ENCODE measurements around the gene GID4. TPM values are rescaled to one million over a fixed set of nuclear protein-coding genes. Genes with fewer than 3 reads are reported as not detected.

GID4 gene
- total RNA-seq, 2 experiments from 2014 or later: 8.6 to 8.8 TPM

DNA sequence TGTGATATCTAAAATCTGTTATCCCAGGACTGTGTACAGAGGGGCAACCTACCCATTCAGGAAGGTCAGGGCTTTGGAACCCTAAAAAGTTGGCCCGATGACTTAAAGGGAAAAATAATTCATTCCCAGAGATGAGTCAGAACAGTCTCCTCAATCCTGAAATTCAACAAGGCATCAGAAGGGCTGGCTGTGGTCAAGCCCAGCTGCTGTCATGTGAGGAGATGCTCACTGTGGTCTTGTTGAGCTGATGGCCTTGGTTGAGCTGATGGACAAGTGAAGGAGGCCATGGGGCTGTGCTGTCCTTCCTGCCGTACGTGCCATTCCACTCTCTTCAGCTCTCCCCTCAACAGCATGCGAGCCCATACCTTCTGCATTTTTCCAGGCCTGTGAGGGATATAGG lies 27.7 kb downstream of the GID4 start:
- H3K36me3 Mint-ChIP-seq (ENCODE audit: low read depth): peaks cover 9% of the 10 kb centered on the region
- H3K27ac Mint-ChIP-seq: no peak overlapping the region
- peaks cover 10% of the 10 kb centered on the region for H3K27me3 Mint-ChIP-seq
- POLR2A ChIA-PET: no interaction called here
- H3K4me3 Mint-ChIP-seq: no peak overlapping the region
- DNase-seq: no peak
- CTCF ChIA-PET: no interaction called here
- H3K9me3 Mint-ChIP-seq: no peaks in the 10 kb centered on the region
- peaks cover 10% of the 10 kb centered on the region for H3K4me1 Mint-ChIP-seq

GRCh38 chr17:18069101-18069500 lies 29.9 kb downstream of the GID4 start:
- Mint-ChIP-seq H3K27me3 (peaks cover 13% of the 10 kb centered on the region), H3K9me3 (no peaks in the 10 kb centered on the region), H3K27ac (no peak overlapping the region), H3K36me3 (ENCODE audit: low read depth) (peaks cover 9% of the 10 kb centered on the region), H3K4me1 (peaks cover 10% of the 10 kb centered on the region), H3K4me3 (no peak overlapping the region)
- DNase-seq: no peak
- ChIA-PET POLR2A (no interaction called here), CTCF (no interaction called here)

- peaks cover 20% of the 10 kb centered on the region for H3K27me3 Mint-ChIP-seq
- H3K36me3 Mint-ChIP-seq (ENCODE audit: low read depth): no peaks in the 10 kb centered on the region
- ChIA-PET POLR2A (no interaction called here), CTCF (interaction anchor here (0.6 to 0.9 kb wide), 2 partner anchors 180 to 441 kb away, joined by 3 to 4 read pairs; no protein-coding TSS in a partner anchor)
- no peaks in the 10 kb centered on the region for H3K9me3 Mint-ChIP-seq
- H3K27ac Mint-ChIP-seq: no peak overlapping the region
- DNase-seq: no peak
- H3K4me1 Mint-ChIP-seq: peaks cover 10% of the 10 kb centered on the region
- no peak overlapping the region for H3K4me3 Mint-ChIP-seq
Observed at GRCh38 chr17:18070861-18071340, 31.7 kb downstream of the GID4 start.

GRCh38 chr17:18071751-18072150 lies 32.5 kb downstream of the GID4 start:
- H3K27ac Mint-ChIP-seq: no peak overlapping the region
- peaks cover 10% of the 10 kb centered on the region for H3K4me1 Mint-ChIP-seq
- no peaks in the 10 kb centered on the region for H3K9me3 Mint-ChIP-seq
- peaks cover 20% of the 10 kb centered on the region for H3K27me3 Mint-ChIP-seq
- no peak for DNase-seq
- ChIA-PET POLR2A (no interaction called here), CTCF (interaction anchor here (0.6 kb wide), 1 partner anchor 442 kb away, joined by 3 read pairs; no protein-coding TSS in a partner anchor)
- no peak overlapping the region for H3K4me3 Mint-ChIP-seq
- H3K36me3 Mint-ChIP-seq (ENCODE audit: low read depth): no peaks in the 10 kb centered on the region

GRCh38 chr17:18074566-18075272 lies 35.5 kb downstream of the GID4 start:
- no peak for DNase-seq
- H3K27me3 Mint-ChIP-seq: peaks cover 25% of the 10 kb centered on the region
- H3K36me3 Mint-ChIP-seq (ENCODE audit: low read depth): no peaks in the 10 kb centered on the region
- H3K4me1 Mint-ChIP-seq: peaks cover 10% of the 10 kb centered on the region
- H3K9me3 Mint-ChIP-seq: no peaks in the 10 kb centered on the region
- peak overlapping the region; percentile 17 for H3K27ac Mint-ChIP-seq
- ChIA-PET POLR2A (no interaction called here), CTCF (no interaction called here)
- no peak overlapping the region for H3K4me3 Mint-ChIP-seq

GRCh38 chr17:18076936-18077335 lies 37.7 kb downstream of the GID4 start:
- H3K27ac Mint-ChIP-seq: no peak overlapping the region
- ChIA-PET POLR2A (interaction anchor here (0.5 kb wide), 1 partner anchor 48 kb away, joined by 3 read pairs; no protein-coding TSS in a partner anchor), CTCF (interaction anchor here (0.6 kb wide), 1 partner anchor 457 kb away, joined by 3 read pairs; no protein-coding TSS in a partner anchor)
- no peak overlapping the region for H3K4me3 Mint-ChIP-seq
- H3K9me3 Mint-ChIP-seq: no peaks in the 10 kb centered on the region
- no peaks in the 10 kb centered on the region for H3K4me1 Mint-ChIP-seq
- no peaks in the 10 kb centered on the region for H3K36me3 Mint-ChIP-seq (ENCODE audit: low read depth)
- H3K27me3 Mint-ChIP-seq: peaks cover 20% of the 10 kb centered on the region
- no peak for DNase-seq

- ChIA-PET CTCF (no interaction called here), POLR2A (no interaction called here)
- Mint-ChIP-seq H3K27me3 (peaks cover 18% of the 10 kb centered on the region), H3K36me3 (ENCODE audit: low read depth) (no peaks in the 10 kb centered on the region), H3K9me3 (no peaks in the 10 kb centered on the region), H3K27ac (no peak overlapping the region), H3K4me1 (no peaks in the 10 kb centered on the region), H3K4me3 (no peak overlapping the region)
- DNase-seq: no peak
Observed at GRCh38 chr17:18079543-18079942, 40.3 kb downstream of the GID4 start.

- H3K4me1 Mint-ChIP-seq: peaks cover 17% of the 10 kb centered on the region
- no peaks in the 10 kb centered on the region for H3K9me3 Mint-ChIP-seq
- peaks cover 10% of the 10 kb centered on the region for H3K27me3 Mint-ChIP-seq
- ChIA-PET POLR2A (no interaction called here), CTCF (interaction anchor here (0.6 kb wide), 1 partner anchor 389 kb away, joined by 4 read pairs; no protein-coding TSS in a partner anchor)
- H3K36me3 Mint-ChIP-seq (ENCODE audit: low read depth): peaks cover 1% of the 10 kb centered on the region
- H3K4me3 Mint-ChIP-seq: no peak overlapping the region
- DNase-seq: no peak
- H3K27ac Mint-ChIP-seq: no peak overlapping the region
Observed at GRCh38 chr17:18084256-18084655, 45.0 kb downstream of the GID4 start.

GRCh38 chr17:18087610-18088491 lies 48.6 kb downstream of the GID4 start, which contains the start of gene DRG2:
DRG2 (plus strand) TSS chr17:18087948; CDS start chr17:18088024, 76 bp downstream.
- Mint-ChIP-seq H3K4me3 (peak within 1 kb of the TSS; percentile 99), H3K27ac (peak within 1 kb of the TSS; percentile 99), H3K9me3 (no peaks in the 10 kb centered on the region), H3K4me1 (peaks cover 25% of the 10 kb centered on the region), H3K36me3 (ENCODE audit: low read depth) (peaks cover 7% of the 10 kb centered on the region), H3K27me3 (no peaks in the 10 kb centered on the region)
- ChIA-PET CTCF (interaction anchor here (0.5 to 1.4 kb wide), 3 partner anchors 11 to 732 kb away, joined by 3 to 5 read pairs (median 3); no protein-coding TSS in a partner anchor), POLR2A (no interaction called here)
- peak; percentile 86 for DNase-seq

GRCh38 chr17:18089613-18090012 lies 50.4 kb downstream of the GID4 start:
- peak overlapping the region; percentile 99 for H3K4me3 Mint-ChIP-seq
- POLR2A ChIA-PET: no interaction called here

GRCh38 chr17:18093616-18094408 lies 54.6 kb downstream of the GID4 start:
- H3K9me3 Mint-ChIP-seq: no peaks in the 10 kb centered on the region
- CTCF ChIA-PET: no interaction called here
- no peaks in the 10 kb centered on the region for H3K27me3 Mint-ChIP-seq
- H3K27ac Mint-ChIP-seq: peak overlapping the region; percentile 10
- no peak overlapping the region for H3K4me3 Mint-ChIP-seq
- peaks cover 34% of the 10 kb centered on the region for H3K36me3 Mint-ChIP-seq (ENCODE audit: low read depth)
- POLR2A ChIA-PET: no interaction called here
- H3K4me1 Mint-ChIP-seq: peaks cover 16% of the 10 kb centered on the region
- DNase-seq: no peak

More at GRCh38 chr17:18089613-18090012, 50.4 kb downstream of the GID4 start:
- no peaks in the 10 kb centered on the region for H3K27me3 Mint-ChIP-seq
- peaks cover 21% of the 10 kb centered on the region for H3K36me3 Mint-ChIP-seq (ENCODE audit: low read depth)
- no peaks in the 10 kb centered on the region for H3K9me3 Mint-ChIP-seq
- no peak for DNase-seq
- peaks cover 27% of the 10 kb centered on the region for H3K4me1 Mint-ChIP-seq
- CTCF ChIA-PET: no interaction called here
- no peak overlapping the region for H3K27ac Mint-ChIP-seq

DNA sequence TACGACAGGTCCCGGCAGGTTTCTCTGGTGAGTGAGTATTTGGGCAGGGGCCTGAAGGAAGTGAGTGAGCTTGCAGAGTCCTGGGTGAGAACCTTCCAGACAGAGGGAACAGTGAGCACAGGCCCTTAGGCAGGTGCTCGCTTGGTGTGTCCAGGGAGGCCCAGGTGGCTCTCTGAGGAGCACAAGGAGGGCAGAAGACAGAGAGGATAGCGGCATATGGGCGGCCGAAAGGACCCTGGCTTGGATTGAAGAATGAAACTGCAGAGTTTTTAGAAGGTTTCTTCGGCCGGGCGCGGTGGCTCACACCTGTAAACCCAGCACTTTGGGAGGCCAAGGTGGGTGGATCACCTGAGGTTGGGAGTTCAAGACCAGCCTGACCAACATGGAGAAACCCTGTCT lies 55.2 kb downstream of the GID4 start:
- Mint-ChIP-seq H3K4me3 (no peak overlapping the region), H3K36me3 (ENCODE audit: low read depth) (peaks cover 34% of the 10 kb centered on the region), H3K27ac (peak overlapping the region; percentile 10), H3K4me1 (peaks cover 12% of the 10 kb centered on the region), H3K27me3 (no peaks in the 10 kb centered on the region), H3K9me3 (no peaks in the 10 kb centered on the region)
- ChIA-PET POLR2A (no interaction called here), CTCF (interaction anchor here (1.3 kb wide), 1 partner anchor 35 kb away, joined by 3 read pairs; no protein-coding TSS in a partner anchor)
- no peak for DNase-seq
